Measurements from ENCODE around the gene SBK1. TPM values are rescaled to one million over a fixed set of nuclear protein-coding genes. Genes with fewer than 3 reads are reported as not detected.

SBK1 gene
- total RNA-seq, 1 donor from 2014 or later: 4.6 TPM

DNA sequence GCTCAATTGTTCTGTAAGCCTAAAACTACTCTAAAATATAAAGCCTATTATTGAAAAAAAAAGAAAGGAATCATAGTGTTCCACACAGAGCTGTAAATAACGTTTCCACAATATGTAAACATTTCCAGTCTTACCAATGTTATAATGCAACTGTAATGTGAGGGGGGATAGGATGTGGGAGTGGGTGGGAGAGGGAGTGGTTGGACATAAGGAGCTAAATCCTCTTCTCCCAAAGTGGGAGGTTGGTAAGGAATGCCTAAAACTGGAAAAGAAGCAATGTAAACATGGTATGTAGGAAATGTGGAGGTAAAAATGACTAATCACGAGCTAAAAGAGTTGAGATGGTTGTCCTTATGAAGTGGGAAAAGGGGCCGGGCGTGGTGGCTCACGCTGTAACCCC is 17.6 kb upstream of the SBK1 start:
- Histone ChIP-seq H3K4me3 (no peak overlapping the region), H3K4me1 (no peaks in the 10 kb centered on the region), H3K27ac (no peak overlapping the region), H3K27me3 (peaks cover 24% of the 10 kb centered on the region), H3F3A (ENCODE audit: low read depth) (no peaks in the 10 kb centered on the region), H3K9me3 (ENCODE audit: low read depth) (no peaks in the 10 kb centered on the region), H3K4me2 (no peak overlapping the region), H3K36me3 (no peaks in the 10 kb centered on the region), H3K9ac (no peak overlapping the region), H4K20me1 (ENCODE audit: low read depth) (no peaks in the 10 kb centered on the region), H2AFZ (replicated peaks) (no peak overlapping the region), H3K79me2 (ENCODE audit: low read depth) (no peaks in the 10 kb centered on the region)
- Mint-ChIP-seq H3K4me1 (peaks cover 5% of the 10 kb centered on the region), H3K27me3 (ENCODE audit: insufficient read depth, low read depth) (peaks cover 10% of the 10 kb centered on the region), H3K36me3 (no peaks in the 10 kb centered on the region), H3K4me3 (no peak overlapping the region), H3K27ac (no peak overlapping the region), H3K9me3 (peaks cover 7% of the 10 kb centered on the region)
- DNase-seq (ENCODE audit: low spot score): no peak
- TF ChIP-seq, protein P1, sequence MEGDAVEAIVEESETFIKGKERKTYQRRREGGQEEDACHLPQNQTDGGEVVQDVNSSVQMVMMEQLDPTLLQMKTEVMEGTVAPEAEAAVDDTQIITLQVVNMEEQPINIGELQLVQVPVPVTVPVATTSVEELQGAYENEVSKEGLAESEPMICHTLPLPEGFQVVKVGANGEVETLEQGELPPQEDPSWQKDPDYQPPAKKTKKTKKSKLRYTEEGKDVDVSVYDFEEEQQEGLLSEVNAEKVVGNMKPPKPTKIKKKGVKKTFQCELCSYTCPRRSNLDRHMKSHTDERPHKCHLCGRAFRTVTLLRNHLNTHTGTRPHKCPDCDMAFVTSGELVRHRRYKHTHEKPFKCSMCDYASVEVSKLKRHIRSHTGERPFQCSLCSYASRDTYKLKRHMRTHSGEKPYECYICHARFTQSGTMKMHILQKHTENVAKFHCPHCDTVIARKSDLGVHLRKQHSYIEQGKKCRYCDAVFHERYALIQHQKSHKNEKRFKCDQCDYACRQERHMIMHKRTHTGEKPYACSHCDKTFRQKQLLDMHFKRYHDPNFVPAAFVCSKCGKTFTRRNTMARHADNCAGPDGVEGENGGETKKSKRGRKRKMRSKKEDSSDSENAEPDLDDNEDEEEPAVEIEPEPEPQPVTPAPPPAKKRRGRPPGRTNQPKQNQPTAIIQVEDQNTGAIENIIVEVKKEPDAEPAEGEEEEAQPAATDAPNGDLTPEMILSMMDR (IDR thresholded peaks at IDR 0.05): no peak
- TF ChIP-seq EZH2 (IDR thresholded peaks at IDR 0.05): no peak
- no peak for TF ChIP-seq EZH2phosphoT487 (IDR thresholded peaks at IDR 0.05)

DNA sequence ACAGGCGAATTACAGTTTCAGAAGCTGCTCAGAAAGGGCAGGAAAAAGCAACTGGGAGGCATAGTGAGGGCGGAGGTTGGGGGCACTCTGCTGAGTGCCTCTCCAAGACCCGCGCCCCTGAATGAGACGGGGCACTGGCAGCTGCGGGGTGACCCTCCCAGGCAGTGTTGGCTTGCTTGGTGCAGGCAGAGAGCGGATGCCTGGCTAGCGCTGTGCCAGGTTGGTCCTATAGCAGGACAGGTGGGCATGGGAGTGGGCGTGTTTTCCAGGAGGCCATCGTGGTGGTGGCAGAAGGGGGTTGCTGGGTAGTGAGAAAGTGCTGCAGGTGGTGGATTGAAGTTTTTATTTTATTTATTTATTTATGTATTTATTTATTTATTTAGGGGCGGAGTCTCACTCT is 16.0 kb upstream of the SBK1 start:
- H3K27ac Mint-ChIP-seq: no peak overlapping the region
- peaks cover 3% of the 10 kb centered on the region for H3F3A ChIP-seq (ENCODE audit: low read depth)
- no peak overlapping the region for H2AFZ ChIP-seq (replicated peaks)
- TF ChIP-seq EZH2phosphoT487 (IDR thresholded peaks at IDR 0.05): no peak
- TF ChIP-seq EZH2 (IDR thresholded peaks at IDR 0.05): no peak
- TF ChIP-seq, protein P1 (IDR thresholded peaks at IDR 0.05): no peak
- H3K9ac ChIP-seq: no peak overlapping the region
- H3K9me3 ChIP-seq (ENCODE audit: low read depth): no peaks in the 10 kb centered on the region
- no peak for DNase-seq (ENCODE audit: low spot score)
- H3K9me3 Mint-ChIP-seq: peaks cover 6% of the 10 kb centered on the region
- H3K27me3 Mint-ChIP-seq (ENCODE audit: insufficient read depth, low read depth): peaks cover 11% of the 10 kb centered on the region
- peaks cover 24% of the 10 kb centered on the region for H3K27me3 ChIP-seq
- H3K4me3 Mint-ChIP-seq: no peak overlapping the region
- H4K20me1 ChIP-seq (ENCODE audit: low read depth): peaks cover 4% of the 10 kb centered on the region
- no peaks in the 10 kb centered on the region for H3K36me3 ChIP-seq
- H3K36me3 Mint-ChIP-seq: no peaks in the 10 kb centered on the region
- no peaks in the 10 kb centered on the region for H3K4me1 ChIP-seq
- H3K4me1 Mint-ChIP-seq: peaks cover 5% of the 10 kb centered on the region
- H3K4me3 ChIP-seq: no peak overlapping the region
- no peak overlapping the region for H3K4me2 ChIP-seq
- H3K27ac ChIP-seq: no peak overlapping the region
- no peaks in the 10 kb centered on the region for H3K79me2 ChIP-seq (ENCODE audit: low read depth)

DNA sequence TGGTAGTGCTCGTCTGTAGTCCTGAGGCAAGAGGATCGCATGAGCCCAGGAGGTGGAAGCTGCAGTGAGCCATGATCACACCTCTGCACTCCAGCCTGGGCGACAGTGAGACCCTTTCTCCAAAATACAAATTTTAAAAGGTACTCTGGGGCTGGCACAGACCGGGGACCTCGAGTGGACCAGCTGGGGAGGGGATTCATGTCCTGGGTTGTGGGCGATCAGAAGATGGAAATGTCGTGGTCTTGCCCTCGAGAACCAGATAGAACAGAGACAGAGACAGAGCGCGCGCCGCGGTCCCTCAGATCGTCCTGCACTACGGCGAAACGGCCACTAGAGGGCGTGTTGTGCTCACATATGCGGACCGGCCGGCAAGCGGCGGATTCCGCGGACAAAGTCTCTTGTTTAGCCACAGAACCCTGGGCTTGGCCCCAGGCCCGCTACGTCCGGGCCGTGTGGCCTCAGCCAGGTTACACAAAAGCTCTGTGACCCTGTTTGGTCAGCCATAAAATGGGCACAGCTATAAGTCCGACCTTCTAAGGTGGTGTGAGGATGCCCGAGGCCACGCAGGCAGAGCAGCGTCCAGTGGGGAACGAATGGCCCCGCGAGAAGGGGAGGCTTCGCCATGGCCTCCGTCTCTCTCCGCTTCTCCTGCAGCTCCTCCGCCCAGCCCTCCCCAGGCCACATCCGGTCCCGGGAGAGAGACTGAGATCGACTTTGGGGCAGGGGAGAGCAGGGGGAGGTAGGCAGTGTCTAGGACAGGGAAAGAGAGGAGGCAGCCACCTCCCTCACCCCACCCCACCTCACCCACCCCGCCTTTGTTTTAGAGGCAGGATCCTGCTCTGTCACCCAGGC is 14.6 kb upstream of the SBK1 start:
- peak; percentile 94 for DNase-seq (ENCODE audit: low spot score)
- H4K20me1 ChIP-seq (ENCODE audit: low read depth): peaks cover 7% of the 10 kb centered on the region
- H3K27ac Mint-ChIP-seq: peak overlapping the region; percentile 86
- peak overlapping the region; percentile 46 for H3K4me3 ChIP-seq
- peaks cover 5% of the 10 kb centered on the region for H3K4me1 Mint-ChIP-seq
- TF ChIP-seq EZH2phosphoT487 (IDR thresholded peaks at IDR 0.05): no peak
- TF ChIP-seq, protein P1 (IDR thresholded peaks at IDR 0.05): peak; percentile 96
- no peaks in the 10 kb centered on the region for H3K36me3 ChIP-seq
- no peak overlapping the region for H3K27ac ChIP-seq
- H2AFZ ChIP-seq (replicated peaks): peak overlapping the region; percentile 100
- no peaks in the 10 kb centered on the region for H3K4me1 ChIP-seq
- peaks cover 6% of the 10 kb centered on the region for H3F3A ChIP-seq (ENCODE audit: low read depth)
- H3K9ac ChIP-seq: no peak overlapping the region
- H3K4me3 Mint-ChIP-seq: peak overlapping the region; percentile 66
- H3K79me2 ChIP-seq (ENCODE audit: low read depth): no peaks in the 10 kb centered on the region
- H3K27me3 ChIP-seq: peaks cover 24% of the 10 kb centered on the region
- H3K27me3 Mint-ChIP-seq (ENCODE audit: insufficient read depth, low read depth): peaks cover 14% of the 10 kb centered on the region
- H3K9me3 ChIP-seq (ENCODE audit: low read depth): no peaks in the 10 kb centered on the region
- H3K9me3 Mint-ChIP-seq: no peaks in the 10 kb centered on the region
- no peaks in the 10 kb centered on the region for H3K36me3 Mint-ChIP-seq
- peak overlapping the region; percentile 82 for H3K4me2 ChIP-seq

Data from neural progenitor cell (in vitro differentiated cells).